Stimulated activated CD8-positive, alpha-beta memory T cell treated with anti-CD3 and anti-CD28 coated beads, Interleukin-12 subunit alpha, Interleukin-12 subunit beta, amount 100 ng/mL, for 24 hours (primary cell): ENCODE measurements around the gene ALPP.
"Not testable (repeated sequence)": the region's sequence is repeated elsewhere in the genome, so short reads cannot be mapped to it uniquely, and the experiment has no call there.

ENCODE experiments used
- DNase-seq: peaks from one replicate; pipeline ENCODE4 v3.0.0-alpha.2; 2020; ENCODE audit errors: extremely low read depth

Gene ALPP

DNA sequence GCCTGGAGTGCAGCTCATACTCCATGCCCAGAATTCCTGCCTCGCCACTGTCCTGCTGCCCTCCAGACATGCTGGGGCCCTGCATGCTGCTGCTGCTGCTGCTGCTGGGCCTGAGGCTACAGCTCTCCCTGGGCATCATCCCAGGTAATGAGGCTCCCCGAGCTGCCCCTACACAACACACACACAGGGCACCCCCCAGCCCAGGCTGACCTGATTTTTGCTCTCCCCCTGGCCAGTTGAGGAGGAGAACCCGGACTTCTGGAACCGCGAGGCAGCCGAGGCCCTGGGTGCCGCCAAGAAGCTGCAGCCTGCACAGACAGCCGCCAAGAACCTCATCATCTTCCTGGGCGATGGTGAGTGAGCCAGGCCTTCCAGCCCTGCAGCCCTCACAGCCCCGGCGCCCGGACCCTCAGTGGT is at the start of gene ALPP:
TSS of gene ALPP (plus strand) at position 17 of the 417 bp plus-strand sequence. CDS start at position 69, 52 bp downstream.
- DNase-seq, result not testable (repeated sequence)

GRCh38 chr2:232329716-232330067 is 48.9 kb upstream of the ALPP start:
- DNase-seq, result no peak

- DNase-seq, result no peak
Observed at GRCh38 chr2:232330068-232330999, 48.2 kb upstream of the ALPP start.

GRCh38 chr2:232331061-232331460 is 47.5 kb upstream of the ALPP start:
- DNase-seq, result not testable (repeated sequence)

- not testable (repeated sequence) for DNase-seq
Observed at GRCh38 chr2:232331641-232332040, 46.9 kb upstream of the ALPP start.

DNA sequence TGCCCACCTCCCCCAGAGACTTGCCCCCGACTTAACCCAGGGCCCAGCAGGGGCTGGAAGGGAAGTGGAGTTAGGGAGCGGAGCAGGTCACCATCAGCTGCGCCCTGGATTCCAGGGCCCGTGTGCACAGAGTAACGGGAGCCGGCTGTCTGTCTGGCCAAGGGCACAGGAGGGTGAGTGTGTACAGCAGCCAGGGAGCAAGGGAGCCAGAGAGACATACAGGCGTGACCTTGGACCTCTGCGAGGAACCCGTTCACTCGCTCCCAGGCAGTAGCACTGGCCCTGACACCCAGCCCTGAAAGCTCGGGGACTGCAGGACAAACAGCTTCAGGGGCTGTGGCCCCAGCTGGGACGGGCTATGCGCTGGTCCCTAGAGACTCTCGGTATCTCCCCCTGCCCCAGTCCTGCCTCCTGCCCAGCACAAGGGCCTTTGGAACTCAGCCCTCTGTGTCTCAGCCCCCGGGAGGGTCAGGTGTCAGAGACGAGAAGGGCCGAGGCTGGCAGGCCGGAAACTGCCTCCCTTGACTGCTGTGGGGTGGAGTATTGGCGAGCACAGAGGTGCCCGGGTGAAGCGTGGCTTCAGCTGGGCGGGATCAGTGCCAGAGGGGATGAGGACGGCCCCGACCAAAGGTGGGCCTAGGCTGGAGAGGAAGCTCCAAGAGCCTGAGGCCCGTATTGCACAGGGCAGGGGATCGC is 46.2 kb upstream of the ALPP start:
- not testable (repeated sequence) for DNase-seq

- DNase-seq, result no peak
Observed at GRCh38 chr2:232332940-232333259, 45.7 kb upstream of the ALPP start.

GRCh38 chr2:232333361-232334135 is 45.0 kb upstream of the ALPP start:
- DNase-seq, result no peak

DNA sequence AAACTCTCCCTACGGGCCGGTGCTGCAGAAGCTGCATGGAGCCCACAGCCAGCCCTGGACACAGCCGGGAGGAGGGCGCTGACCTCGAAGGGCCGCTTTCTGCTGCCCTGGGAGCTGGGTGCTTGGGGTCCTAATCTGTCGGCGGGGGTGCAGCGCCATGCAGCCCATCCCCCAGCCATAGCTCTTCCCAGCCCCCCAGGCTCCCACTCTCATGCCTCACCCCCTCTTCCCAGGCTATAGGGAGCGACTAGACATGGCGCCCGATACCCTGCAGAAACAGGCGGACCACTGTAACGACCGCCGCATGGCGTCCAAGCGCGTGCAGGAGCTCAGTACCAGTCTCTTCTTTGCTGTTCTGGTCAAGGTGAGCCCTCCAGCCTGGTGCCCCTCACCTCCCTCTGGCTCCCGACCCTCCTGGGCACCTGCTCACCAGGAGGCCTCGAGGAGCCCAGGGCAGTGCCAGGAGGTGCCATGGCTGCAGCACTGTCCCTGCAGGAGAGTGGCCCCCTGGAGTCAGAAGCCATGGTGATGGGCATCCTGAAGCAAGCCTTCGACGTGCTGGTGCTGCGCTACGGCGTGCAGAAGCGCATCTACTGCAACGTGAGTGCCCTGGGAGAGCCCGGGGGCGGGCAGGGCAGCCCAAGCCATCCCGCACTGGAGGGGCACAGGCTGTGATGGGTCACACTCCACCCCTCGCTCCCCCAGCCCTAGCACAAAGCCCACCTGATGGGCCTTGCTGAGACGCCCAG is 44.2 kb upstream of the ALPP start:
- DNase-seq, result not testable (repeated sequence)

GRCh38 chr2:232334885-232335205 is 43.7 kb upstream of the ALPP start:
- not testable (repeated sequence) for DNase-seq

DNA sequence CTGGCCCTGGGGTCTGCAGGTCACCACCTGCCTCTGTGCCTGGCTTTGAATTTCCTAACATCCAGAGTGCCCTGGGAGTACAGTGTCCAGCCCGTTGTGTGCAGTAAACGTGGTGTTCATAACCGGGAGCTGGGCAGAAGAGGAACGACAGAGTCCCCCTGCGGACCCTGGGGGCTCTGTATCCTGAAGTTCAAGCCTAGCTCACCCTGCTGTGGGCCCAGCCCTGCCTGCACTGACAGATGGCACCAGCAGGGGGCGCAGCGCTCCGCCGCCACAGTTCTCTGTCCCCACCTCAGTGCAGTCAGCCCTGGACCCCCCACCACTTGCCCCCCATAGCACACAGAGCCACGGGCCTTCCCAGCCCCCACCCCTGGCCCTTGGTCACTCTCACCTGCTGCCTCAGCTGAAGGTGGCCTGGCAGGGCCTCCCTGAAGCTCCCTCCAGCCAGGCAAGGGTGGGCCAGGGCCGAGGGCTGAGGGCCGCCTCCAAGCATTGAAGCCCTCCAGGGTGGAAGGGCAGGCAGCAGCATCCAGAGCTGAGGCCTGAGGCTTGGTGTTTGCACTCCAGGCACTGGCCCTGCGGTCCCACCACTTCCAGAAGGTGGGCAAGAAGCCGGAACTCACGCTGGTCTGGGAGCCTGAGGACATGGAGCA is 43.2 kb upstream of the ALPP start:
- DNase-seq, result not testable (repeated sequence)

DNA sequence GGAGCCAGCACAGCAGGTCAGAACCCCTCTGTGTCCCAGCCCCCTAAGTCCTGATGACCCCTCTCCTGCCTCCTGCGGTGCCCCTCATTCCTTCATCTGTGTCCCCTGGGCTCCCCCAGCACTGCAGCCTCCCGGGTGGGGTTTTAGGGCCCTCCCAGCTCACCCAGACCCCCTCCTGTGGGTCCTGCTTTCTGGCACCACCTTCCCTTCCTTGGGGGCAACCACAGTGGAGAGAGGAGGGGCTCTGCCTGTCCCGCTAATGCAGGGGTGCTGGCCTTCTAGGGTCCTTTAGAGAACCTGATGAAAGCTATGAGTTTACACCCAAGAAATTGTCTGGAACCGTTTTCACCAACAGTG is 42.7 kb upstream of the ALPP start:
- DNase-seq, result no peak

- no peak for DNase-seq
Observed at GRCh38 chr2:232336241-232336736, 42.3 kb upstream of the ALPP start.

DNA sequence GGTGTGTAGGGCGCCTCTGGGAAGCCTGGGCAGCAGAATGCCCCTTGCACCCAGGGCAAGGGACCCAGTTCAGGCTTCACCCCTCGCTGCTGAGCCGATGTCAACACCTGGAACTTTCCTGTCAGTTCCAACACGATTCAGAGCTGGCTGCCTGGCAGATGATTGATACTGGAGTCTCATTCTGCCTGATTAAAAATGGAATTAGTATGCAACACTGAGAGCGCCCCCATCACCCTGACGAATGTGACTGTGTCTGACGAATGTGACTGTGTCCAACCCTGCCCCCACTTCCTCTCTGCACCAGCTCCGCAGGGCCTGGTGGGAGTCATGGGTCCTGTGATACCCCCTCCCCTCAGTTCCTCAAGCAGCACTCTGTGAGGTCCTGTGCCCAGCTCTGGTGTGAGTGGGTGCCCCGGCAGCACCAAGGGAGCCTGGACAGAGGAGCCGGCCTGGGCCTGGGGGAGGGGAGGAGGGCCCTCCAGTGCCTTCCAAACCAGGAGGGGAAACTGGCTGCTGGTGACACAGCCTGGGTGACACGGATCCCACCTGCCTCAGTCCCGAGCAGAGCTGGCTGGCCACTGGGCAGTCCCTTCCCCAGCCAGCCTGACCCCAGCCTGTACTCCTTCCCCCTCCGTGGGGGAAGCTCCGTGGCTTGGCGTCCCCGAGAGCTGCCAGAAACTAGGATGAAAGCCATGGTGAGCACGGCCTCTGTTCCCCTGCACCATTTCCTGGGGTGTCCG is 41.4 kb upstream of the ALPP start:
- no peak for DNase-seq

GRCh38 chr2:232338094-232338758 is 40.3 kb upstream of the ALPP start:
- not testable (repeated sequence) for DNase-seq

DNA sequence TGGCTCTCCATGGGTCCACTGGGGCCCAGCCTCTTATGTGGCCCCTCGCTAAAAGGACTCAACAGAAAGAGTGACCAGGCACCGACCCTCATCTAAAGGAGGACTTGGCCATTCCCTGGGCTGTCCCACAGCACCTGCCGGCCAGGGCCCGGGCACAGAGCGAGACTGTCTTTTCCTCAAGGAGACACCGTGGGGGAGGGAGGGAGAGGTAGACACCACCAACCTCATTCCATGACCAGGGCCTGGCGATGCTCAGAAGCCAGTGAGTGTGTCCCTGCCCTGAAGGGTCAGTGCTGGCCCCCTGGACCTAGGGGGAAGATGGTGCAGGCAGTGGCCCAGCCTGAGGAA is 39.8 kb upstream of the ALPP start:
- no peak for DNase-seq

DNA sequence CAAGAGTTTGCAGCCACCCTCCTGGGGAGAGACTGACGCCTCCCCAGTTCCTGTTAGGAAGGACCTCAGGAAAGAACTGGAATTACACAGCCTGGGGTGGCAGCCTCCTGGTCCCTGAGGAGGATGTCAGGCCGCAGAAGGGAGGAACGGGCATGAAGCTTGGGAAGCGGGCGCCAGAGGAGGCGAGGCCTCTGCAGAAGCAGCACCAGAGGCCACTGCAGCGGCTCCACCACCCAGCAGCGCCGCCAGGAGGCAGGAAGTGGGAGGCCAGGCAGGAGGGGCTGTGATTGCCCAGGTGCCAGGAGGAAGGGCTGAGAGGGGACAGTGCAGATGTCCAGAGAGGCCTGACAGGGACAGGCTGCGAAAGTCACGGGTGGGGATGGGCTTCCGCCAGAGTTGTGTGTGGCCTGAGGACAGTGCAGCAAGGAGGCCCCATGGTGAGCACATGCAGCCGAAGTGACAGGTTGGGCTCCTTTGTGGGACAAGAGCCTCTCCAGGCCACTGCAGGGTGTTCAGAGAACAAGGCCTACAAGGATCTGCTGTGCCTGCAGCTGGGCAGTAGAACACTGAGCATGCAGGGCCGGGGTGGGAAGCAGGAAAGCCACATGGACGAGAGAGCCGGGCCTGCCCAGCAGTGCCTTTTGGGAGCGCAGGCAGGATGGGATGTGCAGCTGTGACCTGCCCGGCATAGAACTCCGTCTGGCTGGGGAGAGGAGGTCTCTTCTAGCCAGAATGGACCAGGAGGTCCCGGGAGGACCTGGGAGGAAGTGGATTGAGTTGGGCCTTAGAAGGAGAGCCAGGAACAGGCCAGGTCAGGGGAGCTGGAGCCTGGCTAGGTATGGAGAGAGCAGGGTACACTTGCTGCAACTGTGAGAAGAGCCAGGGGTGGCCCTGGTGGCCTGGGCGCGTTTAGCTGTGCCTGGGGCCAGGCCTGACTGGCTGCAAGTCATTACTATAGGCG is 39.1 kb upstream of the ALPP start:
- DNase-seq, result no peak

DNA sequence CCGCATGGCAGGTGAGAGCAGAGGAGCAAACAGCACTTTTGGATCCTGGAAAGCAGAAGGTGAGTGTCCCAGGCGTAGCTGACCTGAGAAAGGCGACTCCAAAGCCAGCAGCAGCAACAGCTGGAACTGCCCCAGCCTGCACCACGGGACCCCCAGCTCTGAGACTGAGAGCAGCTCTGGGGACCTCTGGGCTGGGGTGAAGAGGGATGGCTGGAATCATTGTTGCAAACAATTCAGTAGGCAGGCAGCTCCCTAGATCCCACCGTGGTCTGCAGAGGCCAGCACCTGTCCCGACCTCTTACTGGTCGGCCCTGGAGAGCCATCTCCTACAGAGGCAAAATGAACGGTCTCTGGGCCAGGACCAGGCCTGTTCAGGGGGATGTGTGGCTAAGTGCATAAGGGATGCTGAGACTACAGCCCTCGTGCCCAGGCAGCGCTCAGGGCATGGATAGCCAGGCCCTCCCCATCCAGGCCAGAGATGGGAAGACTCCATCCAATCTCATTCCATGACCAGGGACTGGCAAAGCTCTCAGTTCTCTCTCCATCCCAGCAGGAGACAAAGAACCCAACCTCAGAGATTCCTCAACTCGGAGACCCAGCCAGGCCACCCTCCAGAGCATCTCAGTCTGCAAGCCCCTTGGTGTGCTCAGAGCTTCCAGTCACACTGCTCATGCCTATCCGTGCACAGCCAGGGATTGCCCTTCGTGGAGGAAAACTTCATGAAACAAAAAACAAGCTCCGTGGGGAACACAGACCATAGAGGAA is 38.2 kb upstream of the ALPP start:
- DNase-seq, result no peak
